OCI-LY1 (cell line): ENCODE results near the gene DPF3.

ENCODE experiments used
- H2AFZ ChIP-seq: fragments of 200-600 bp; sonication (generic), shearing (Covaris generic); 2 replicates; pipeline ENCODE4 v1.6.0; 2014; ENCODE audit warnings: antibody characterized with exemption, mild to moderate bottlenecking, low read length
- H3F3A ChIP-seq: fragments of 200-600 bp; sonication (generic), shearing (Covaris generic); 2 replicates; pipeline ENCODE4 v1.6.0; 2014; ENCODE audit warnings: mild to moderate bottlenecking, antibody characterized with exemption, low read length, moderate library complexity; ENCODE audit not compliant: insufficient read depth
- H3K27ac ChIP-seq: fragments of 200-600 bp; sonication (generic); 2 replicates; pipeline ENCODE4 v1.5.1; 2014; ENCODE audit warnings: low read length, mixed run types, mild to moderate bottlenecking, low read depth; ENCODE audit not compliant: poor library complexity, severe bottlenecking
- H3K27me3 ChIP-seq: fragments of 200-600 bp; sonication (generic); 2 replicates; pipeline ENCODE4 v1.6.0; 2014; ENCODE audit warnings: antibody characterized with exemption, mild to moderate bottlenecking, low read length, moderate library complexity; ENCODE audit not compliant: insufficient read depth
- H3K36me3 ChIP-seq: fragments of 200-600 bp; sonication (generic); 2 replicates; pipeline ENCODE4 v1.6.1; 2014; ENCODE audit warnings: mild to moderate bottlenecking, antibody characterized with exemption, low read length, moderate library complexity, mixed read lengths; ENCODE audit not compliant: insufficient read depth
- H3K4me1 ChIP-seq: fragments of 200-600 bp; sonication (generic); 2 replicates; pipeline ENCODE4 v1.5.1; 2014; ENCODE audit warnings: mild to moderate bottlenecking, low read length, moderate library complexity; ENCODE audit not compliant: insufficient read depth, severe bottlenecking
- H3K4me2 ChIP-seq: fragments of 200-600 bp; sonication (generic), shearing (Covaris generic); 2 replicates; pipeline ENCODE4 v1.6.1; 2014; ENCODE audit warnings: low read length
- H3K4me3 ChIP-seq: fragments of 200-600 bp; sonication (generic); 2 replicates; pipeline ENCODE4 v1.5.1; 2014; ENCODE audit warnings: low read length, low read depth, mild to moderate bottlenecking, mixed read lengths; ENCODE audit not compliant: poor library complexity, severe bottlenecking
- H3K79me2 ChIP-seq: fragments of 200-600 bp; shearing (Covaris generic); 2 replicates; pipeline ENCODE4 v1.6.1; 2016; ENCODE audit warnings: mixed run types, low read length, mixed read lengths; ENCODE audit not compliant: insufficient read depth
- H3K9ac ChIP-seq: fragments of 200-600 bp; sonication (generic), shearing (Covaris generic); 2 replicates; pipeline ENCODE4 v1.6.1; 2014; ENCODE audit warnings: mild to moderate bottlenecking, low read length, mixed read lengths
- H3K9me2 ChIP-seq: fragments of 200-600 bp; sonication (generic), shearing (Covaris generic); 2 replicates; pipeline ENCODE4 v1.6.1; 2014; ENCODE audit warnings: low read depth, mild to moderate bottlenecking, low read length, mixed read lengths
- H3K9me3 ChIP-seq: fragments of 200-600 bp; shearing (Covaris generic); 2 replicates; pipeline ENCODE4 v1.6.1; 2014; ENCODE audit warnings: low read length, mixed read lengths
- H4K20me1 ChIP-seq: fragments of 200-600 bp; sonication (generic), shearing (Covaris generic); 2 replicates; pipeline ENCODE4 v1.6.0; 2016; ENCODE audit warnings: mild to moderate bottlenecking, low read length; ENCODE audit not compliant: insufficient read depth
- CTCF ChIP-seq: fragments of 200-600 bp; sonication (generic), shearing (Covaris generic); IDR thresholded peaks from 2 replicates; pipeline ENCODE4 v1.5.1; 2017; ENCODE audit warnings: mild to moderate bottlenecking, antibody characterized with exemption, low read length, moderate library complexity, mixed read lengths
- EZH2 ChIP-seq: fragments of 200-600 bp; sonication (generic), shearing (Covaris generic); IDR thresholded peaks from 2 replicates; pipeline ENCODE4 v1.8.0; 2017; ENCODE audit warnings: borderline replicate concordance, mixed run types, mild to moderate bottlenecking, antibody characterized with exemption, low read length, moderate library complexity, mixed read lengths

The DPF3 gene

GRCh38 chr14:72577521-72577920 is 316.4 kb downstream of the DPF3 start:
- H4K20me1 ChIP-seq, result no peaks in the 10 kb centered on the region
- no peaks in the 10 kb centered on the region for H3K27me3 ChIP-seq
- no peaks in the 10 kb centered on the region for H3F3A ChIP-seq
- TF ChIP-seq EZH2 (no peak), CTCF (no peak)
- no peak overlapping the region for H3K4me3 ChIP-seq
- H3K36me3 ChIP-seq, result no peaks in the 10 kb centered on the region
- H3K79me2 ChIP-seq, result no peaks in the 10 kb centered on the region
- no peaks in the 10 kb centered on the region for H3K9me2 ChIP-seq
- H3K4me1 ChIP-seq, result no peaks in the 10 kb centered on the region
- no peaks in the 10 kb centered on the region for H3K9me3 ChIP-seq
- no peak overlapping the region for H3K27ac ChIP-seq
- H2AFZ ChIP-seq, result no peak overlapping the region
- H3K9ac ChIP-seq, result no peak overlapping the region
- H3K4me2 ChIP-seq, result no peak overlapping the region

GRCh38 chr14:72576258-72576657 is 317.6 kb downstream of the DPF3 start:
- Histone ChIP-seq H2AFZ (no peak overlapping the region), H3K4me1 (no peaks in the 10 kb centered on the region), H3K79me2 (no peaks in the 10 kb centered on the region)

GRCh38 chr14:72574715-72575114 is 319.2 kb downstream of the DPF3 start:
- H3K79me2 ChIP-seq, result no peaks in the 10 kb centered on the region
- H3K36me3 ChIP-seq, result no peaks in the 10 kb centered on the region
- H3K9me3 ChIP-seq, result no peaks in the 10 kb centered on the region
- H3K27me3 ChIP-seq, result no peaks in the 10 kb centered on the region; the same call in 1 of the 2 replicates
- H4K20me1 ChIP-seq, result no peaks in the 10 kb centered on the region
- H3K4me1 ChIP-seq, result no peaks in the 10 kb centered on the region
- no peaks in the 10 kb centered on the region for H3K9me2 ChIP-seq
- no peak overlapping the region for H3K9ac ChIP-seq
- no peak overlapping the region for H2AFZ ChIP-seq
- no peak overlapping the region for H3K27ac ChIP-seq
- H3K4me2 ChIP-seq, result no peak overlapping the region
- TF ChIP-seq EZH2 (no peak), CTCF (no peak)
- H3F3A ChIP-seq, result no peaks in the 10 kb centered on the region
- H3K4me3 ChIP-seq, result no peak overlapping the region

More at GRCh38 chr14:72576258-72576657, 317.6 kb downstream of the DPF3 start:
- TF ChIP-seq CTCF (no peak), EZH2 (no peak)
- Histone ChIP-seq H3K4me2 (no peak overlapping the region), H4K20me1 (no peaks in the 10 kb centered on the region), H3K4me3 (no peak overlapping the region), H3K9me2 (no peaks in the 10 kb centered on the region), H3K9me3 (no peaks in the 10 kb centered on the region), H3K9ac (no peak overlapping the region), H3K36me3 (no peaks in the 10 kb centered on the region), H3K27ac (no peak overlapping the region), H3K27me3 (no peaks in the 10 kb centered on the region), H3F3A (no peaks in the 10 kb centered on the region)
